AG08395 (cell line): Measurements from ENCODE around the gene NLN.
"Not testable (repeated sequence)": the region's sequence is repeated elsewhere in the genome, so short reads cannot be mapped to it uniquely, and the experiment has no call there.

ENCODE experiments used
- DNase-seq: peaks from one replicate; pipeline ENCODE4 v3.0.0; 2012; ENCODE audit warnings: mixed read lengths, low spot score

NLN gene

GRCh38 chr5:65721720-65722574 is at the start of gene NLN, which contains the start of gene SGTB:
Gene NLN, plus strand, starts transcription at chr5:65722205. Its CDS starts 169 bp downstream, at chr5:65722374.
Gene SGTB, minus strand, starts transcription at chr5:65722109. Its CDS starts 1,302 bp downstream, at chr5:65720807.
- DNase-seq, result peak; percentile 95

DNA sequence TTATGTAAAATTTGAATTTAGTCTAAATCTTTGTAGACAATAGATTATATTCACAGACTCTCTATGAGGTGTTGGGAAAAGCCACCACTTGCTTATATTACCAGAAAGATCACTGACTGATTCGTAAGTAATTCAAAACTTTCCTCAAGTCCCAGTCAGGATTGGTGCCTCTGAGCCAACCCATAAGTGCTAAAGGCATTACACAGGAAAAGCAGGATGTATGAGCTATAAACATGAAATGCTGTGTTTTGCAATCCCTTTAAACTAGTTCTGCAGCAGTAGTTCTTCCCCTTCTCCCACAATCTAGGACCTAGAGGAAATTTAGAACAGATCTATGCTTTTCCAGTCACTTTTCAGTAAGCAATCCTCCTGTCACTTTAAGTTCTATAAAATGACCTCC is 49.2 kb upstream of the NLN start:
- peak; percentile 41 for DNase-seq

DNA sequence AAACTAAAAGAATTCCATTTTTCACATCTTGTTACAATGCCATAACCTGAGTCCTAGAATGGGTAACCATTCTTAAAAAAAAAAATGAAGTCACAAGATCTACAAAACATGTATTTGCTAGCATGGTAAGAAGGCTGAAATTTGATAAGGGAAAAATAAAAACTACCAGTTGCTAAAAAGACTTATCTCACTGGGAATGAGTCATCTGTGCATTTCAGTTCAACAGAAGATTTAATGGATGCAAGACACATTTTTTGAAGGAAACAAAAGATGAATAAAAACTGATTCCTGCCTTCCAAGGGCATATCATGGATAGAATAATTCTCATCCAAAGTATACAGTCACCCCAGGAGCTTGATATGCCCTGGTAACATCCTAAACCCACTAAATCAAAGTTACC is 47.3 kb upstream of the NLN start:
- no peak for DNase-seq

DNA sequence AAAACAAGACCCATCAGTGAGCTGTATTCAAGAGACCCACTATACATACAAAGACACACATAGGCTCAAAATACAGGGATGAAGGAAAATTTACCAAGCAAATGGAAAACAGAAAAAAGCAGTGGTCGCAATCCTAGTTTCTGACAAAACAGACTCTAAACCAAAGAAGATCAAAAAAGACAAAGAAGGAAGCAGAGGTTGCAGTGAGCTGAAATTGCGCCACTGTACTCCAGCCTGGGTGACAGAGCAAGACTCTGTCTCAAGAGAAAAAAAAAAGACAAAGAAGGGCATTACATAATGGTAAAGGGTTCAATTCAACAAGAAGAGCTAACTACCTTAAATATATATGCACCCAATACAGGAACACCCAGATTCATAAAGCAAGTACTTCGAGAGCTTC is 45.9 kb upstream of the NLN start:
- not testable (repeated sequence) for DNase-seq

DNA sequence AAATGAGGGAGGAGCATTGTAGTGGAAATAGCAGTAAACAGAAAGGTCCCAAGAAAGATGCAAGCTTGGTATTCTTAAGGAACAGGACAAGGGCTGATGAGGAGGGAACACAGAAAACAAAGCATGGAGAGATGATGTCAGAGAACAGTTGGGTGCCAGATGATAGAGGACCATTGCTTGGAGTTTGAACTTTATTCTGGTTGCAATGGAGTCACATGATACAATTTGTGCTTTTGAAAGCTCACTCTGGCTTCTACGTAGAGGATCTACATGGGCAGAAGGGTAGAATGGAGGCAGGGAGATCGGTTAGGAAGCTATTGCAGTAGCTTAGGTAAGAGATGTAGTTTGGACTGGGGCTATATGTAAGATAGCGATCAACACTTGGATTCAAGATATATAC is 39.9 kb upstream of the NLN start:
- DNase-seq, result no peak

DNA sequence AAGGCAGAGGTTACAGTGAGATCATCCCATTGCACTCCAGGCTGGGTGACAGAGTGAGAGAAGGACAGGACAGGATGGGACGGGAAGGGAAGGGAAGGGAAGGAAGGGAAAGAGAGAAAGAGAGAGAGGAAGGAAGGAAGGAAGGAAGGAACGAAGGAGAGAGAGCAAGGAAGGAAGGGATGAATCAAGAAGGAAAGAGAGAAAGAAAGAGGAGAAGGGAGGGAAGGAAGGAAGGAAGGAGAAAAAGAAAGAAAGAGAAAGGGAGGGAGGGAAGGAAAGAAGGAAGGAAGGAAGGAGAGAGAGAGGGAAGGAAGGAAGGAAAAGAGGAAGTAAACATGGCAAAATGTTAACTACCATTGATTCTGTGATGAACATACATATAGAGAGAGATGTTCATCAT is 28.9 kb upstream of the NLN start:
- DNase-seq, result no peak

GRCh38 chr5:65695162-65695755 is 26.7 kb upstream of the NLN start:
- DNase-seq, result no peak

DNA sequence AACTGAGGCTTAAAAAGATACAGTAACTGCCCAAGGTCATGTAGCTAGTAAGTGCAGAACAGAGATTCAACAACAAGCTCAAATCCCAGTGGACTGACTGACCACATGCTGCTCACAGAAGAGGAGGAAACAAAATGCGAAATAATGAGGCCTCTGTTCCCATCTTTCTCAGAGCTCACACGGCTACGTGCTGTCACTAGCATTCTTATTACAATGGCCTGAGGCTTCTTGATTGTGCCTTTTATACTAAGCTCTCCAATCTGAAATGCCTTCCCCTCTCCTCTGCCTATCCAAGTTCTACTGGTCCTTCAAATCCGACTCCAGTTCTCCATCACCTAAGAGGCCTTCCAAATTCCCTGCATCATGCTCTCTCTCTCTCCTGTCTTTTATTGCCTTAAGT is 26.1 kb upstream of the NLN start:
- no peak for DNase-seq

DNA sequence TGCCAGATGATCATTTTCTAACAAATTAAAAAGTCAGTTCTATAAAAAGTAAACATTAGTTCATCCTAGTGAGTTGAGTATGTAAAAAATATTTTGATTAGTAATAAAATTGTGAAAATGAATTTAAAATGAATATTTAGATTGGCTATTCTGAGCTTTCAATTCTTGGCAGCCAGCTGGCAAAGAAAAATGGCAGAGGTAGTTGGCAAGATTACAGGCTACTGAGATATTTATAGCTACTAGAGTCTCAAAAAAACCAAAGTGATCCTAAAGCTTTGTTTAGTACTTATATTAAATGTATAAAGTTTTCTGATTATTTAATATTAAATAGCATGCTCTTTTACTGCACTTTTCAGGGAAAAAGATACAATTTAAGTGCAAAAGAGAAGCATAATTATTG is 25.1 kb upstream of the NLN start:
- no peak for DNase-seq

- no peak for DNase-seq
Observed at GRCh38 chr5:65699338-65699737, 22.7 kb upstream of the NLN start.

- no peak for DNase-seq
Observed at GRCh38 chr5:65702036-65702435, 20.0 kb upstream of the NLN start.

DNA sequence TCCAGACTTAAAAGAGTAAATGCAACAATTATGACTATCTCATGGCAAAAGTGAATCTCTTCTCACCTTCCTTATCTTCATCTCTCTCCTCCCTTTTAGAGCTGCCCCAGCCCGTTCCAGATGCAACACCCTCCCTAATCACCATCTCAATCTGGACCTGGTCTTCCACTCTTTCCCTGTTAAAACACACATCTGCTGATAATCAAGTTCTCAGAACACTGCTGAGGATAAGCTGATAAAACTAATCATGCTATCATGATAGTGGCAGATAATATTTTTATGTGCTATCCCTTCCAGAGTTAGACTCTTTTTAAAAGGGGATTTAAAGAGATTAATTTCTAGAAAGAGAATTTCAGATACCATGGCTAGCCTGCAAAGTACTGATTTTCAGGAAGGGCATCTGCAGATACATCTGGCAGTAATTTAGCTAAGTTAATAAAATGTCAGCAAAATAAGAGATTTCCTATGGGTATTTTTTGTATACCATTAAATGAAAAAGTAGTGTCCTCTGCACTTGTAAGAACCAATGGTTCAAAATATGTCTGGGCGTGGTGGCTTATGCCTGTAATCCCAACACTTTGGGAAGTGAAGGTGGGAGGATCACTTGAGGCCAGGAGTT is 17.3 kb upstream of the NLN start:
- no peak for DNase-seq

- DNase-seq, result no peak
Observed at GRCh38 chr5:65707663-65708062, 14.3 kb upstream of the NLN start.

- DNase-seq, result no peak
Observed at GRCh38 chr5:65708145-65708544, 13.9 kb upstream of the NLN start.

GRCh38 chr5:65718576-65719310 is 3.3 kb upstream of the NLN start:
- no peak for DNase-seq

GRCh38 chr5:65721050-65721719 is 820 bp upstream of the NLN start:
- peak; percentile 67 for DNase-seq

GRCh38 chr5:65722575-65723403 is 784 bp downstream of the NLN start:
- DNase-seq, result peak; percentile 77

DNA sequence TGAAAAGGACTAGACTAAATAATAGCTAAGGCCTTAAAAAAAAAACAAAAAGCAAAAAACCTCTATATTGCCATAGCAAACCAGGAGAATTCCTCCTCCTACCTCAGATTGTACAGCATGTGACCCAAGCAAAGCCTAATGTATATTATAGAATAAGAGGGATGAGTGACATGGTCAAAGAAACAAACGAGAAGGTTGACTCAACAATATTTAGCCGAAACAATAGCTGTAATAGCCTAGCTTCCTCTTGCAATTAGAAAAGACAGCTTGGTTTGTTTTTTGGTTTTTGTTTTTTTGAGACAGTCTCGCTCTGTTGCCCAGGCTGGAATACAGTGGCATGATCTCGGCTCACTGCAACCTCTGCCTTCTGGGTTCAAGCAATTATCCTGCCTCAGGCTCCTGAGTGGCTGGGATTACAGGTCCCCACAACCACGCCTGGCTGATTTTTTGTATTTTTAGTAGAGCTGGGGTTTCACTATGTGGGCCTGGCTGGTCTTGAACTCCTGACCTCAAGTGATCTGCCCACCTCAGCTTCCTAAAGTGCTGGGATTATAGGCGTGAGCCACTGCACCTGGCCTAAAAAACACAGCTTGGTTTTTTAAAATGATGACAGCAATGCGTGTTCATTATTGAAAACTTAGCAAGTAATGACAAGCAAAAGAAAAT is 5.6 kb downstream of the NLN start:
- DNase-seq, result no peak

DNA sequence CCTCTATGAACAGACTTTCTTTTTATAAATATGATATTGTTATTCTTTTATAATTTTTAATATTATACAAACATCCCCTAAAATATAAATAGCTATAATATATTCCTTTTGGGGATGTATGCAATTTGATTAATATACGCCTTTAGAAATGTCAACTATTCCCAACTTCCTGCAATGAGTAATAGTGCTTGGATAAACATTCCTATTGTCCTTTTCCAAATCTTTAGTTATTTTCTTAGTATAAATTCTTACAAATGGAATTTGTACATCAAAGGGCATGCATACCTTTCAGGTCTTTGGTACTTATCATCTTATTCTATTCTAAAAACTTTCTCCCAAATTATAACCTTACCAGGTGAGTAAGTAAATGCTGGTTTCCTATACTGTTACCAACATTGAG is 6.2 kb downstream of the NLN start:
- DNase-seq, result no peak

- DNase-seq, result no peak
Observed at GRCh38 chr5:65730910-65731309, 8.9 kb downstream of the NLN start.
